Fibroblast of skin of left biceps (primary cell): ENCODE data around the gene PRR16.

ENCODE experiments used
- DNase-seq, 2 experiments: peaks; one replicate each; pipeline ENCODE4 v3.0.0-alpha.2; 2013; ENCODE audit warnings: low read depth in 2 of 2

The PRR16 gene

DNA sequence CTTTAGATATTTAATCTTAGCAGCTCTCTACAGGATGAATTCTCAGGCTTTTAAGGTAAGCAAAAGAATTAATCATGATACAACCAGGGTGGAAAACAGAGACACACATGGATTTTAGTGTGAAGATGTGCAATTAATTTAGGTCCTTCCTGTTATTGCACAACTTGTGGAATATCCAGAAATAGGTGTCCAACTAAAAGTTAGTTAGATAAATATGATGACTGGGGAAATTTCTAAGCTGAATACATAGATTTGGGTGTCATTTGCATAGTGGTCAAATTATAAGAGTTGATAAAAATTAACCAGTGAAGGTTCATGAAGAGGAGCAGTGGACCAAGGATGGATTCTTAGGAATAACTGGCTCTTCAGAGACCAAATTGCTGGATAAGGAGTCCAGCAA is 266.1 kb downstream of the PRR16 start:
- no peak for DNase-seq

DNA sequence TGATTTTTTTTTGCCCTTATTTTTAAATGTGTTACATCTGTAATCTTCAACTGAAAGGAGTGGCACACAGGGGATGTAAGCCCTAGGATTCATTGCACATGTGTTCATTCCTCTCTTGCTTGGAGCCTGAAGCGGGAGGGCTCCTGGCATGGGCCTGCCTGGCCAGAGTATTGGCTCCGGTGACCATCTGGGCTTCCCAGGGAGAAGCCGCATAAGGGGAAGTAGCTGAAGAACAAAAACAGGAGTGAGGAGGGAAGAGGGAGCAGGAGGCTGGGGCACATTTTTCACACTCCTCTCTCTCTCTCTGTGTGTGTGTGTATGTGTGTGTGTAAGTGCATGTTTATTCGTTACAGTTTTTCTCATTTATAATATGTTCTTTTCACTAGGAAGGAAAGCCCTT is 269.9 kb downstream of the PRR16 start:
- DNase-seq: no peak

DNA sequence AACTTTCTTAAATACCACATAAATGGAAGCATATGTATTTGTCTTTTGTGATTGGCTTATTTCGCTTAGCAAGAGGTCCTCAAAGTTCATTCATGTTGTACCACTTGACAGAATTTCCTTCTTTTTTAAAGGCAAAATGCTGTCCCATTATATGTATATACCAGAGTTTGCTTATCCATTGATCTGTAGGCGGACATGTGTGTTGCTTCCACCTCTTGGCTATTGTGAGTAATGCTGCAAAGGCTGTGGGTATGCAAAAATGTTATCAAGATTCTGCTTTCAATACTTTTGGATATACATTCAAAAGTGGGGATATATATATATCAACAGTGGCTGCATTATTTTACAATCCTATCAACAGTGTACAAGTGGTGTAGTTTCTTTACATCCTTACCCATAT is 271.0 kb downstream of the PRR16 start:
- DNase-seq: no peak
